K562 treated with DMSO at 1 percent for 48 hours (cell line): ENCODE data around the gene FAM120AOS. TPM values are rescaled to one million over a fixed set of nuclear protein-coding genes. Genes with fewer than 3 reads are reported as not detected.

Experiments
- total RNA-seq: library from RNA; unstranded; fragments of 300-600 nt; gene quantifications from 2 replicates; pipeline ENCODE4 v1.2.3, GENCODE V29; 2022; ENCODE audit warnings: low replicate concordance; ENCODE audit errors: extremely low read depth

Gene FAM120AOS
- total RNA-seq = not detected in 2 replicates

GRCh38 chr9:93453047-93453914, at the start of gene FAM120AOS:
Gene FAM120AOS (minus strand): TSS chr9:93453581. CDS start chr9:93452709, 872 bp downstream.

DNA sequence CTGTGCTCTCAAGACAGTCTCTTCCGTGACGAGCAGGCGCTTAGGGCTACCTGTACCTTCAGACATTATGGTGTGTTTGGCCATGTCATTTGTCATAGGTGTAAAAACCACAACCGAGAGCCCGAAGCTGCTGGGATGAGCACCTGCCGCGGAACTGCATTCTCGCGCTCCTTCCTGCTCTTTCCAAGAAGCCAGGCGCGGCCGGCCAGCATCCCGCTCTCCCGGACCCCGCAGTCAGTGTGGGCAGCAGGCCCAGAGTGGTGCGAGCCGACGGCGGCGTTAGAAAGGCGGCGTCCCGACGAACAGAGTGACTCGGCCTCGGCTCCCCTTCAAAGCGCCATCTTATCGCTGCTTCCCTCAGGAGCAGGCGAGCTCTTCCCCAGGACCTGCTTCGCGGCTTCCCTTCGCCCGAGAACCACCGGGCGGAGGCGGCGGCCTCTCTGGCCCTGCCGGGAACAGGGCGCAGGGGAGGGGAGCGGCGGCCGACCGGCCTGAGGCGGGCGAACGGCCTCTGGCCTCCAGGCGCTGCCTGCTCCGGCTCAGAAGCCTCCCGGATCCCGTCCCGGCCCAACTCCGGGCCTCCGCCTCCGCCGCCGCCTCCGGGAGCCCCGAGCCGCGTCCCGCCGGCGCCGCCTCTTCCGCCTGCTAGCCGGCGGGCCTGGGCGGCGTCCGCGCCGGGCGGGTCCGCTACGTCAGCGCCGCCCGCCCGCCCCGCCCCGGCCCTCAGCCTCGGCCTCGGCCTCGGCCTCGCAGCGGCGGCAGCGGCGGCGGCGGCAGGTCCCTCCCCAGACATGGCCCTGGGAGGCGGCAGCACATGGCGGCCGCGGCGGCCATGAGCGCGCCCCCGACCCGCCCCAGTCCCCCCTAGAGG, 2.2 kb downstream of the FAM120AOS start, which contains the start of gene FAM120A:
TSS of gene FAM120A (plus strand) at position 741 of the 871 bp plus-strand sequence. CDS start 231 bp downstream, outside the sequence.

Other genes starting within 250 kb of the FAM120AOS start
- not detected in 2 replicates for gene FAM120A, start 1.9 kb downstream of the FAM120AOS start, total RNA-seq
- not detected in 2 replicates for gene PHF2, start 123.0 kb upstream of the FAM120AOS start, total RNA-seq